ENCODE results near the gene BRI3BP.

DNA sequence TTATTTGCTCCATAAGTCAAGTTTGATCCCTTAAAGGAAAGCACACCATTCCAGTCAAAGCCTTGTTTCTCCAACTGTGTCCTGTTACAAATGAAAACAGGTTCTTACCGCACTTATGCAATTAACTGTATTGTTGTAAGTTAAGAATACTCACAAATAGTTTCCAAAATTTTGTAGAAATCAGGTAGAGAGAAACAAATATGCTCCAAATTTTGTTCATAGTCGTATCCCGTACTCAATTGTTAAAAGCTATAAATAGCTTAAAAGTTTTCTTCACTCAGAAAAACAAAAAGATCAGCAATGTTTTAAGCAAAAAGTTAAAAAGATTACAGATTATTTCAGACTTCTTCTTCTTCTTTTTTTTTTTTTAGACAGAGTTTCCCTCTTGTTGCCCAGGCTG is 67.8 kb downstream of the BRI3BP start:
- TF ChIP-seq, protein P1, sequence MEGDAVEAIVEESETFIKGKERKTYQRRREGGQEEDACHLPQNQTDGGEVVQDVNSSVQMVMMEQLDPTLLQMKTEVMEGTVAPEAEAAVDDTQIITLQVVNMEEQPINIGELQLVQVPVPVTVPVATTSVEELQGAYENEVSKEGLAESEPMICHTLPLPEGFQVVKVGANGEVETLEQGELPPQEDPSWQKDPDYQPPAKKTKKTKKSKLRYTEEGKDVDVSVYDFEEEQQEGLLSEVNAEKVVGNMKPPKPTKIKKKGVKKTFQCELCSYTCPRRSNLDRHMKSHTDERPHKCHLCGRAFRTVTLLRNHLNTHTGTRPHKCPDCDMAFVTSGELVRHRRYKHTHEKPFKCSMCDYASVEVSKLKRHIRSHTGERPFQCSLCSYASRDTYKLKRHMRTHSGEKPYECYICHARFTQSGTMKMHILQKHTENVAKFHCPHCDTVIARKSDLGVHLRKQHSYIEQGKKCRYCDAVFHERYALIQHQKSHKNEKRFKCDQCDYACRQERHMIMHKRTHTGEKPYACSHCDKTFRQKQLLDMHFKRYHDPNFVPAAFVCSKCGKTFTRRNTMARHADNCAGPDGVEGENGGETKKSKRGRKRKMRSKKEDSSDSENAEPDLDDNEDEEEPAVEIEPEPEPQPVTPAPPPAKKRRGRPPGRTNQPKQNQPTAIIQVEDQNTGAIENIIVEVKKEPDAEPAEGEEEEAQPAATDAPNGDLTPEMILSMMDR (IDR thresholded peaks at IDR 0.05; ENCODE audit: low read depth, low read length) = no peak
- TF ChIP-seq POLR2A (IDR thresholded peaks at IDR 0.05; ENCODE audit: extremely low read depth, insufficient read length) = no peak
- TF ChIP-seq, protein P2, sequence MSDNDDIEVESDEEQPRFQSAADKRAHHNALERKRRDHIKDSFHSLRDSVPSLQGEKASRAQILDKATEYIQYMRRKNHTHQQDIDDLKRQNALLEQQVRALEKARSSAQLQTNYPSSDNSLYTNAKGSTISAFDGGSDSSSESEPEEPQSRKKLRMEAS (IDR thresholded peaks at IDR 0.05; ENCODE audit: low read depth, low read length) = no peak
- no peak for TF ChIP-seq MYC (IDR thresholded peaks at IDR 0.05; ENCODE audit: low read depth, low read length)

Measured in NB4 (cell line).